MM.1S (cell line): ENCODE results near the gene YBEY.

ENCODE experiments used
- EZH2phosphoT487 ChIP-seq: fragments of 300-600 bp; sonication (generic); IDR thresholded peaks from 2 replicates; pipeline ENCODE4 v1.6.1; 2018; ENCODE audit warnings: antibody characterized with exemption, low read length
- TF ChIP-seq, protein P1 (sequence below): fragments of 300-600 bp; sonication (generic); IDR thresholded peaks from 2 replicates; pipeline ENCODE4 v1.5.1; 2016; ENCODE audit warnings: antibody characterized with exemption, low read length, mixed read lengths

DNA sequence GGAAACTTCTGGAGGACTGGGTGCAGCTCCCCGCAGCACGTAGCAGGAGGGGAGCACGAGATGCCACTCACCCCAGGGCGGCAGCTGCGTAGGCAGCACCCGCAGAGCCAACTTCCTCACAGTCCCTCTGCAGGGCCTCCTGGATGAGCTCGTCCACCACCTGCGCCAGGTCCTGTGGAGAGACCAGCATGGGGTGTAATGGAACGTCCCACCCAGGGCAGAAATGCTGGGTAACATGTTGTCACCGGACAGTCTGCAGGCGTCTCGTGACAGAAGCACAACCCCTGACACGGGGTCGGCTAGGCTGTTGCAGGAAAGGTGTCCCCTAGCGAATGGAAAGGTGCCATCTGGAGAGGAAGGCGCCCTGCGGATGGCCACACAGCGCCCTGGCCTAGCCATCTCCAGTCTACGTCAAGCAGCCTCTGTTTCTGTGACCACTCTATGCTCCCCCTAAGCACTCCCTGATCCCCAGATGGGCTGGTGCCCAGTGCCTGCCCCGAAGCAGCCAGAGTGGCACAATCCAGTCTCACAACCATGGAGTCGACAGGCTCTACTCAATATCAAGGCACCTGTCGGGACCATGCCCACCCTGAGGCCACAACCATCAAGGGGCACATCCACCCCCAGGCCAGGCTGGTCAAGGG, 22.0 kb upstream of the YBEY start:
- TF ChIP-seq, protein P1, sequence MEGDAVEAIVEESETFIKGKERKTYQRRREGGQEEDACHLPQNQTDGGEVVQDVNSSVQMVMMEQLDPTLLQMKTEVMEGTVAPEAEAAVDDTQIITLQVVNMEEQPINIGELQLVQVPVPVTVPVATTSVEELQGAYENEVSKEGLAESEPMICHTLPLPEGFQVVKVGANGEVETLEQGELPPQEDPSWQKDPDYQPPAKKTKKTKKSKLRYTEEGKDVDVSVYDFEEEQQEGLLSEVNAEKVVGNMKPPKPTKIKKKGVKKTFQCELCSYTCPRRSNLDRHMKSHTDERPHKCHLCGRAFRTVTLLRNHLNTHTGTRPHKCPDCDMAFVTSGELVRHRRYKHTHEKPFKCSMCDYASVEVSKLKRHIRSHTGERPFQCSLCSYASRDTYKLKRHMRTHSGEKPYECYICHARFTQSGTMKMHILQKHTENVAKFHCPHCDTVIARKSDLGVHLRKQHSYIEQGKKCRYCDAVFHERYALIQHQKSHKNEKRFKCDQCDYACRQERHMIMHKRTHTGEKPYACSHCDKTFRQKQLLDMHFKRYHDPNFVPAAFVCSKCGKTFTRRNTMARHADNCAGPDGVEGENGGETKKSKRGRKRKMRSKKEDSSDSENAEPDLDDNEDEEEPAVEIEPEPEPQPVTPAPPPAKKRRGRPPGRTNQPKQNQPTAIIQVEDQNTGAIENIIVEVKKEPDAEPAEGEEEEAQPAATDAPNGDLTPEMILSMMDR, result no peak
- TF ChIP-seq EZH2phosphoT487, result no peak
